KMS-11 (cell line): ENCODE results near the gene HDAC10.

Experiments used
- H2AFZ ChIP-seq: fragments of 200-600 bp; sonication (generic); 2 replicates; pipeline ENCODE4 v1.6.1; 2016; ENCODE audit warnings: antibody characterized with exemption, mixed run types, low read depth
- H3K27ac ChIP-seq: fragments of 200-600 bp; sonication (generic); 2 replicates; pipeline ENCODE4 v1.6.1; 2016; ENCODE audit warnings: mild to moderate bottlenecking, mixed run types
- H3K27me3 ChIP-seq: fragments of 200-600 bp; sonication (generic); 2 replicates; pipeline ENCODE4 v1.6.1; 2017; ENCODE audit warnings: mild to moderate bottlenecking, low read depth, mixed run types, moderate library complexity; ENCODE audit not compliant: insufficient read depth
- H3K36me3 ChIP-seq: fragments of 200-600 bp; sonication (generic); 2 replicates; pipeline ENCODE4 v1.6.1; 2017; ENCODE audit warnings: mild to moderate bottlenecking, mixed run types; ENCODE audit not compliant: insufficient read depth
- H3K4me1 ChIP-seq: fragments of 200-600 bp; sonication (generic); 2 replicates; pipeline ENCODE4 v1.6.1; 2016; ENCODE audit warnings: mild to moderate bottlenecking, low read depth, mixed run types; ENCODE audit not compliant: poor library complexity, severe bottlenecking
- H3K4me2 ChIP-seq: fragments of 200-600 bp; sonication (generic); 2 replicates; pipeline ENCODE4 v1.7.0; 2016; ENCODE audit warnings: mild to moderate bottlenecking, mixed run types
- H3K4me3 ChIP-seq: fragments of 200-600 bp; sonication (generic); IDR thresholded peaks from 2 replicates; pipeline ENCODE4 v1.6.1; 2017; ENCODE audit warnings: low read depth, low read length, mixed read lengths; ENCODE audit not compliant: insufficient read depth
- H3K79me2 ChIP-seq: fragments of 200-600 bp; sonication (generic); 2 replicates; pipeline ENCODE4 v1.6.1; 2016; ENCODE audit warnings: low read depth, mixed run types; ENCODE audit not compliant: insufficient read depth
- H3K9ac ChIP-seq: fragments of 200-600 bp; sonication (generic); 2 replicates; pipeline ENCODE4 v1.6.1; 2016; ENCODE audit warnings: mild to moderate bottlenecking, mixed run types
- H4K20me1 ChIP-seq: fragments of 200-600 bp; sonication (generic); 2 replicates; pipeline ENCODE4 v1.6.1; 2016; ENCODE audit warnings: mild to moderate bottlenecking, mixed run types; ENCODE audit not compliant: insufficient read depth
- TF ChIP-seq, protein P1 (sequence below): fragments of 200-600 bp; sonication (generic); conservative IDR thresholded peaks from 2 replicates; pipeline ENCODE4 v1.6.1; 2017; ENCODE audit warnings: low read depth, mild to moderate bottlenecking, antibody characterized with exemption, low read length, moderate library complexity, mixed read lengths

HDAC10 gene

DNA sequence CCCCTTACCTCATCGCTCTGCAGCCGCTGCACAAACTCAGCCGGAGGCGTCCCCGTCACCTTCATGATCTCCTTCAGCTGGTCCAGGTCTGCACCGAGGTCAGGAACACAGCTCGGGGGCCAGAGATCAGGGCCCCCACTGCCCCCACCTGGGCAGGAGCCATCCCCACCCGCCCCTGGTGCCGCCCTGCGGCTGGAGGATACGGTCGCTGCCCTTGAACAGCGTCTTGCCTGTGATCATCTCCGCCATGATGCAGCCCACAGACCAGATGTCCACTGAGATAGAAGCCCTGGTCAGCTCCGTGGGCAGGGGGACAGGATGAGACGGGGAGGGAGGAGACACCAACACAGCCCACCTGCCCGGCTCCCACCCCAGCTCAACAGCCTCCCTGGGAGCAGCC lies 4.5 kb upstream of the HDAC10 start:
- H3K4me3 ChIP-seq: no peak overlapping the region
- H3K36me3 ChIP-seq: no peaks in the 10 kb centered on the region
- no peaks in the 10 kb centered on the region for H3K4me1 ChIP-seq
- no peaks in the 10 kb centered on the region for H4K20me1 ChIP-seq
- TF ChIP-seq, protein P1, sequence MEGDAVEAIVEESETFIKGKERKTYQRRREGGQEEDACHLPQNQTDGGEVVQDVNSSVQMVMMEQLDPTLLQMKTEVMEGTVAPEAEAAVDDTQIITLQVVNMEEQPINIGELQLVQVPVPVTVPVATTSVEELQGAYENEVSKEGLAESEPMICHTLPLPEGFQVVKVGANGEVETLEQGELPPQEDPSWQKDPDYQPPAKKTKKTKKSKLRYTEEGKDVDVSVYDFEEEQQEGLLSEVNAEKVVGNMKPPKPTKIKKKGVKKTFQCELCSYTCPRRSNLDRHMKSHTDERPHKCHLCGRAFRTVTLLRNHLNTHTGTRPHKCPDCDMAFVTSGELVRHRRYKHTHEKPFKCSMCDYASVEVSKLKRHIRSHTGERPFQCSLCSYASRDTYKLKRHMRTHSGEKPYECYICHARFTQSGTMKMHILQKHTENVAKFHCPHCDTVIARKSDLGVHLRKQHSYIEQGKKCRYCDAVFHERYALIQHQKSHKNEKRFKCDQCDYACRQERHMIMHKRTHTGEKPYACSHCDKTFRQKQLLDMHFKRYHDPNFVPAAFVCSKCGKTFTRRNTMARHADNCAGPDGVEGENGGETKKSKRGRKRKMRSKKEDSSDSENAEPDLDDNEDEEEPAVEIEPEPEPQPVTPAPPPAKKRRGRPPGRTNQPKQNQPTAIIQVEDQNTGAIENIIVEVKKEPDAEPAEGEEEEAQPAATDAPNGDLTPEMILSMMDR: no peak
- no peak overlapping the region for H3K4me2 ChIP-seq
- no peak overlapping the region for H3K9ac ChIP-seq
- no peak overlapping the region for H3K27ac ChIP-seq
- no peak overlapping the region for H2AFZ ChIP-seq
- H3K27me3 ChIP-seq: no peaks in the 10 kb centered on the region
- no peaks in the 10 kb centered on the region for H3K79me2 ChIP-seq

DNA sequence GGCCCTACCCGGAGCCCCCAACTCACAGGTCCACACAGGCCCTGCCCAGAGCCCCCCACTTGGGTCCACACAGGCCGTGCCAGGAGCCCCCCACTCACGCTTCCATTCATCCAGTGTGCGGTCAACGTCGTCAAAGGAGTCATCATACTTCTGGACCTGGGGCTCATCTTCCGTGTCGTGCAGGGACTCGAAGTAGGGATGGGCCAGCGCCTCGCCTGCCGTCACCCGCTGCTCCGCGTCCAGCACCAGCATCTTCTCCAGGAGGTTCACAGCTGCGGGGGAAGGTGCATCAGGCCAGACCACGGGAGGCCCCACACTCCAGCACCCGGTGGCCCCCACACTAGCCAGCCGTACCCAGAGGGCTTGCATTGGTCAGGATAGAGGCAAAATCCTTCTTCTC lies 4.0 kb upstream of the HDAC10 start:
- H3K4me3 ChIP-seq: no peak overlapping the region
- H3K27me3 ChIP-seq: no peaks in the 10 kb centered on the region
- no peaks in the 10 kb centered on the region for H3K4me1 ChIP-seq
- TF ChIP-seq, protein P1: no peak
- H3K4me2 ChIP-seq: no peak overlapping the region
- H4K20me1 ChIP-seq: no peaks in the 10 kb centered on the region
- H3K9ac ChIP-seq: no peak overlapping the region
- H2AFZ ChIP-seq: no peak overlapping the region
- no peak overlapping the region for H3K27ac ChIP-seq
- no peaks in the 10 kb centered on the region for H3K79me2 ChIP-seq
- no peaks in the 10 kb centered on the region for H3K36me3 ChIP-seq

DNA sequence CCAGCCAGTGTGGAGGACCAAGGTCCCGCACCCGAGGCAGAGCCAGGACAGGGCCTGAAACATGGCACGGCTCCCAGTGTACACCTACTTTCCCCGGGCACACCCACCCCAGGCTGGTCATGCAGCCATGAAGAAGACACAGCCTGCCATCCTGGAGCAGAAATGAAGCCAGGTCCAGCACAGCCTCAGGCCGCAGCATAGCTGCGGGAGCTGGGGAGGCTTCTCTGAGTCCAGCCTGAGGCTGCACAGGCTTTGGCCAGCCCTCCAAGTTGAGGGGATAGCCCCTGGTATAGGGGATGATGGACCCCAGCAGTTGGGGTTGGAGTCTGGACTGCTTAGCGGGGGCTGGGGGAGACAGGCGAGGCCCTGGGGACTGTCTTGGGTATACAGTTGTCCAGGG lies 2.9 kb upstream of the HDAC10 start:
- H3K4me1 ChIP-seq: no peaks in the 10 kb centered on the region
- H4K20me1 ChIP-seq: no peaks in the 10 kb centered on the region
- TF ChIP-seq, protein P1: no peak
- no peak overlapping the region for H2AFZ ChIP-seq
- H3K79me2 ChIP-seq: no peaks in the 10 kb centered on the region
- no peak overlapping the region for H3K4me3 ChIP-seq
- no peaks in the 10 kb centered on the region for H3K27me3 ChIP-seq
- H3K36me3 ChIP-seq: no peaks in the 10 kb centered on the region
- no peak overlapping the region for H3K9ac ChIP-seq
- no peak overlapping the region for H3K4me2 ChIP-seq
- no peak overlapping the region for H3K27ac ChIP-seq

DNA sequence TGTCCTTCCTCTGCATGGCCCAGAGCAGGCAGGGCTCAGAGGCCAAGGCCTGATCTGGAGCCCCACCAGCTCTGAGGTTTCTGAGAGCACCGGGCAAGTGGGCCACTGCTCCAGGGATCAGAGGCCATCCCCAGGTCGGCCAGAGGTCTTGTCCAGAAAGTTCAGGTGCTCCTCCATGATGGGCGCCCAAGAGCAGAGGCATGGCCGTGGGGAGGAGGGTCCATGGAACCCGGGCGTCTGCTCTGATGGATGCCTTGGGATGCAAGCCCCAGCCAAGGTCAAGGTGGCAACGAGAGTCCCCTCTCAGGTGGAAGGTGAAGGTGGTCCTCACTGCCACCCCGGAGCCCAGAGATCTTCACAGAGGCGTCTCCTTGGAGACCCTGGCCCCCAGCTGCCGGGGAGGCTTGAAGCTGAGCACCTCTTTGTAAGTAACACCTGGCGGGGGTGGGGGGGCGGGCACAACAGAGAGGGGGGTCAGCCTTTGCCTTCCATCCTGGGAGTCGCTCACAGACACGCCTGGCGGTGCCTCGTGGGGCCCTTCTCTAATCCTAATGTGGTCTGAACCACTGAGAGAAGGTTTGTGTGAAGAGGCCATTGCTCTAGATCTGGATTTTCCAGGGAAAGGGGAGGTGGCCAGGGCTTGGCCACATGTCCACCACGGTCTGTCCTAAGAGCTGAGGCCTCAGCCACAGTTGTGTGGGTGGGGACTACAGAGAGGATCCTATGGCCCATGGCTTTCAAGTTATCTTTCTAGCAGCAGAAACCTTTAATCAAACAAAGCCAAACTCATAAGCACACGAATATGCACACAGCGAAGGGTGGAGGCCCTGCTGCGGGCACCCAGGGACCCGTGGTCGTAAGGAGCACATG lies 2.2 kb upstream of the HDAC10 start:
- no peak overlapping the region for H2AFZ ChIP-seq
- H3K4me1 ChIP-seq: no peaks in the 10 kb centered on the region
- H3K27me3 ChIP-seq: no peaks in the 10 kb centered on the region
- H3K4me2 ChIP-seq: no peak overlapping the region
- H3K27ac ChIP-seq: no peak overlapping the region
- no peak overlapping the region for H3K4me3 ChIP-seq
- H3K9ac ChIP-seq: no peak overlapping the region
- TF ChIP-seq, protein P1: no peak
- H3K79me2 ChIP-seq: no peaks in the 10 kb centered on the region
- no peaks in the 10 kb centered on the region for H3K36me3 ChIP-seq
- no peaks in the 10 kb centered on the region for H4K20me1 ChIP-seq
